SKM-1 (cell line): ENCODE measurements around the gene WWOX.

ENCODE experiments used
- DNase-seq: peaks from one replicate; lab custom pipeline; 2025; ENCODE audit not compliant: unreplicated experiment; lab: John Stamatoyannopoulos, UW

WWOX gene

GRCh38 chr16:78192734-78193488 lies 93.5 kb downstream of the WWOX start:
- no peak for DNase-seq

- no peak for DNase-seq
These were observed 95.5 kb downstream of the WWOX start for GRCh38 chr16:78194948-78195347.

- DNase-seq: no peak
These were observed 96.3 kb downstream of the WWOX start for GRCh38 chr16:78195797-78196196.

- no peak for DNase-seq
These were observed 97.0 kb downstream of the WWOX start for GRCh38 chr16:78196502-78196901.

GRCh38 chr16:78198288-78198687 lies 98.8 kb downstream of the WWOX start:
- no peak for DNase-seq

GRCh38 chr16:78199325-78200022 lies 100.0 kb downstream of the WWOX start:
- no peak for DNase-seq

GRCh38 chr16:78200023-78200389 lies 100.6 kb downstream of the WWOX start:
- DNase-seq: no peak

- no peak for DNase-seq
These were observed 101.2 kb downstream of the WWOX start for GRCh38 chr16:78200623-78201096.

GRCh38 chr16:78205506-78205905 lies 106.1 kb downstream of the WWOX start:
- no peak for DNase-seq

- DNase-seq: no peak
These were observed 107.3 kb downstream of the WWOX start for GRCh38 chr16:78206623-78207223.

GRCh38 chr16:78209951-78210661 lies 110.7 kb downstream of the WWOX start:
- DNase-seq: no peak

- DNase-seq: no peak
These were observed 111.7 kb downstream of the WWOX start for GRCh38 chr16:78211020-78211599.

- DNase-seq: no peak
These were observed 112.5 kb downstream of the WWOX start for GRCh38 chr16:78211946-78212345.

- DNase-seq: no peak
These were observed 113.2 kb downstream of the WWOX start for GRCh38 chr16:78212674-78213073.

- no peak for DNase-seq
These were observed 114.3 kb downstream of the WWOX start for GRCh38 chr16:78213751-78214150.

- DNase-seq: no peak
These were observed 115.8 kb downstream of the WWOX start for GRCh38 chr16:78215222-78215621.

- no peak for DNase-seq
These were observed 116.8 kb downstream of the WWOX start for GRCh38 chr16:78216166-78216745.

GRCh38 chr16:78217276-78217675 lies 117.8 kb downstream of the WWOX start:
- no peak for DNase-seq

- DNase-seq: no peak
These were observed 118.8 kb downstream of the WWOX start for GRCh38 chr16:78218279-78218678.

- no peak for DNase-seq
These were observed 119.6 kb downstream of the WWOX start for GRCh38 chr16:78218856-78219651.
